H1 (cell line): ENCODE results near the gene SPIRE1. TPM values are rescaled to one million over a fixed set of nuclear protein-coding genes. Genes with fewer than 3 reads are reported as not detected.

Experiments
- CHD7 ChIP-seq: fragments of 300-600 bp; sonication (generic); IDR thresholded peaks from 2 replicates; pipeline ENCODE4 v1.7.1; 2012; ENCODE audit warnings: low read length, moderate library complexity, mild to moderate bottlenecking, inconsistent platforms; ENCODE audit not compliant: insufficient replicate concordance
- HDAC6 ChIP-seq: IDR thresholded peaks from one replicate; pipeline ENCODE4 v1.7.1; 2012; ENCODE audit warnings: low read depth, mild to moderate bottlenecking, inconsistent platforms, low read length, moderate library complexity
- ZNF274 ChIP-seq: IDR thresholded peaks from 2 replicates; pipeline ENCODE4 v1.7.0; 2012; ENCODE audit warnings: low read length, borderline replicate concordance; ENCODE audit errors: extremely low read depth
- polyA plus RNA-seq, 7 experiments: library from polyadenylated mRNA; depleted of rRNA in 3 of 7; stranded (reverse) in 5 of 7; unstranded in 2 of 7; fragments of >200 nt in 5 of 7; fragments of 200-250 nt in 2 of 7; gene quantifications; 1 replicate in 5 of 7; 2 replicates in 1 of 7; 4 replicates in 1 of 7; pipeline versions ENCODE4 v1.2.1 to v1.2.3, GENCODE V29; 2011 to 2013; ENCODE audit warnings: missing spikeins in 2 of 7, mixed read lengths in 2 of 7
- total RNA-seq: library from RNA; stranded (reverse); fragmentation: NEBNext Ultra II Directional; extraction: Animal tissue kit (Norgen Biotek cat#: 25700); gene quantifications from 2 replicates; pipeline ENCODE4 v1.2.1, GENCODE V29; 2021

The SPIRE1 gene
- total and polyA plus RNA-seq, 2 of the 8 experiments (the other 6 are each of a cell fraction or from before 2014, with no cell fraction given) = 6.0 to 21.5 TPM

GRCh38 chr18:12571630-12572029 is 86.3 kb downstream of the SPIRE1 start (continued):
- TF ChIP-seq CHD7 (no peak), HDAC6 (no peak), ZNF274 (no peak)
